SK-MEL-5 (cell line): ENCODE measurements around the gene ECEL1. TPM values are rescaled to one million over a fixed set of nuclear protein-coding genes. Genes with fewer than 3 reads are reported as not detected.
"Not testable (repeated sequence)": the region's sequence is repeated elsewhere in the genome, so short reads cannot be mapped to it uniquely, and the experiment has no call there.

Source experiments
- DNase-seq: peaks from one replicate; pipeline ENCODE4 v3.0.0-alpha.2; 2016; ENCODE audit warnings: low read depth, low spot score
- in situ Hi-C: cut with HindIII; loops from 2 replicates; pipeline ENCODE4 v1.10.0; 2016; ENCODE audit warnings: low sequenced_read_pairs, high pct_unique_total_duplicates, low pct_unique_long_range_greater_than_20kb
- total RNA-seq: library from RNA; depleted of rRNA; stranded (reverse); fragments of >200 nt; shearing (Covaris generic); gene quantifications from 2 replicates; pipeline ENCODE4 v1.2.3, GENCODE V29; 2014

ECEL1 gene
- total RNA-seq, 1 experiment from 2014 or later = not detected

DNA sequence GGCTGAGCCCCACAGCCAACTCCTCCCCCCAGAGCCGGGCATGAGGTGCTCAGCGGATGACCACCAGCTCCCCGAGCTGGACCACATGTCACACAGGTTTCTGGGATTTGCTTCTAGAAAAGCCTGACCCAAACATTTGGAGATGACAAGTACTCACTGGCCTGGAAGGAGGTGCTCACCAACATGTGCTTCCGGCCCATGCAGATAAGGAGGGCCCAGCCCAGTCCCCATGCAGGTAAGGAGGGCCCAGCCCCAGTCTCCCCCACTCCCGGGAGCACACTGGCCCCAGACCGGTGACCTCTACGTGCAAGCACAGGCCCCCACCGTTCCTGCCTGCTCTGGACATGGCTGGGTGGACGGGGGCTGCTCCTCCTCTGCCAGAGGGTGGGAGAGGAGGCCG, 45.7 kb downstream of the ECEL1 start:
- in situ Hi-C loops, DNase-seq: not testable (repeated sequence)

DNA sequence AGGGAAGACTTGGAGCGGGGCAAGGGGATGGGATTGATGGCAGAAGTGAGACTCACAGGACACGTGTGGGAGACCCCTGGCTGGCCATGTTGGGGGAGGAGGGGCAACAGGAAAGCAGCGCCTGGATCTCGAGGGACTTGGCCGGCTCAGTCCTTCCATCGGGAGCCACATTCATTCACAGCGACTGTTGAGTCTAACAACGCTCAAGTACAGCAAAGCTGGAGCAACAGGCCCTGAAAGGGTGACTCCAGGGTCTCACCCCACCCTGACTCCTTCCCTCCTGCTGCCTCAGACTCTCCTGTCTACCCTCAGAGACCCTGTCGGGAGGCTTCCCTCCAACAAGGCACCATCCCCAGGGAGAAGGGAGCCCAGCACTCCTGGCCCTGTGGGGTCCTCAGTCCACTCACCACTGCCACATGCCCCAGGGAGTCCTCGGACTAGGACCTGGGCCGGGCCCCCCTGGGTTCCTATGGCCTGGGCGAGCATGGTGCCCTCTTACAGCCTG, 46.4 kb downstream of the ECEL1 start:
- in situ Hi-C loops = no loop called here

DNA sequence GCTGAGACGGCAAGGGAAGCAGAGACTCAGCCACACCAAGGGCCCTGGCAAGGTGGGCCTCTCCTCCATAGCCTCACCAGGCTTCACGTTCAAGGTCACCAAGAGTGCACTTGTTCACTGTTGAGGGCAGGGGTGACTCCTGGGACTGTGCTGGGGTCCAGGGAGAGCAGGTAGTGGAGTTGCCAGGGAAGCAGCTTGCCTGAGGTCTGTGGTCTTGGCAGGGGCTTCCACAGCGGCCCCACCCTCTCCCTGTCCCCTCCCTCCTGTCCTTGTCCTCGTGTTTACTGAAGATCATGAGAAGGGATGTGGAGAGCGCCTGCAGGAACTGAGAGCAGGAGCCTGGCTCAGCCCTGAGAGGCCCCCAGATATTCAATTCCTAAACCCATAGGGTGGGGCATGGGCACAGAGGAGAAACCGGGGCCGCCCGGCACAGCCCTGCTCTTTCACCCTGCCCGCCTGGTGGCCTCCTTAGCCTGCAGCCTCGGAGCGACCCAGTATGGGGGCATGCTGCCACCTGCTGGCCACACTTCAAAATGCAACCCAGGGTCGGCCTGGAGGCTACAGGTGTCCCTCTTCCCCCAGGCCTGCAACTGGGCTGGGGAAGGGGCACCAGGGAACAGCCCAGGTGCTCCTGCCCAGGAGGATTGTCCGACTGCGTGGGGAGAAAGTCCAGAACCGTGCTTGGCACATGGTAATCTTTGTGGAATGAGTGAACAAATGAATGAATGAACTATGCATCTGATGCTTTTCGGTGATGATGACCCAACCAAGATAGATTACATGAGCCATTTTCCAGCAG, 47.2 kb downstream of the ECEL1 start:
- DNase-seq = peak; percentile 74
- in situ Hi-C loops = not testable (repeated sequence)

More for the DNA sequence above, 46.4 kb downstream of the ECEL1 start:
- no peak for DNase-seq

DNA sequence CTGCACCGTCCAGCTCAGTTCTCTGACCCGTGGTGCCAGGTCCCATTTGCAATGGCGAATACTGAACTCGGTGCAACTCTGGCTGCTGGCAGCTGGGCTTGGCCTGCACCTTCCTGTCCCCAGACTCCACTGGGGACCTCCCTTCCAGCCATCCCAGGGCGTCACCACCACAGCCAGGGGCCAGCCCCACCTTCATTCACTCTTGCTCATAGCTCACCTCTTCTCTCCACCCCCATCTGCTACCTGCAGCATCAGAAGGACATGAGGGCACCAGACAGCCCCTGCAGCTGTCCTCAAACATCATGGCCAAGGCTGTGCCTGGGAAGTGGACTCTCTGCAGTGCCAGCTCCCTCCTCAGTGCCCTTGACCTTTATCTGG, 47.9 kb downstream of the ECEL1 start:
- in situ Hi-C loops = no loop called here
- DNase-seq = no peak

DNA sequence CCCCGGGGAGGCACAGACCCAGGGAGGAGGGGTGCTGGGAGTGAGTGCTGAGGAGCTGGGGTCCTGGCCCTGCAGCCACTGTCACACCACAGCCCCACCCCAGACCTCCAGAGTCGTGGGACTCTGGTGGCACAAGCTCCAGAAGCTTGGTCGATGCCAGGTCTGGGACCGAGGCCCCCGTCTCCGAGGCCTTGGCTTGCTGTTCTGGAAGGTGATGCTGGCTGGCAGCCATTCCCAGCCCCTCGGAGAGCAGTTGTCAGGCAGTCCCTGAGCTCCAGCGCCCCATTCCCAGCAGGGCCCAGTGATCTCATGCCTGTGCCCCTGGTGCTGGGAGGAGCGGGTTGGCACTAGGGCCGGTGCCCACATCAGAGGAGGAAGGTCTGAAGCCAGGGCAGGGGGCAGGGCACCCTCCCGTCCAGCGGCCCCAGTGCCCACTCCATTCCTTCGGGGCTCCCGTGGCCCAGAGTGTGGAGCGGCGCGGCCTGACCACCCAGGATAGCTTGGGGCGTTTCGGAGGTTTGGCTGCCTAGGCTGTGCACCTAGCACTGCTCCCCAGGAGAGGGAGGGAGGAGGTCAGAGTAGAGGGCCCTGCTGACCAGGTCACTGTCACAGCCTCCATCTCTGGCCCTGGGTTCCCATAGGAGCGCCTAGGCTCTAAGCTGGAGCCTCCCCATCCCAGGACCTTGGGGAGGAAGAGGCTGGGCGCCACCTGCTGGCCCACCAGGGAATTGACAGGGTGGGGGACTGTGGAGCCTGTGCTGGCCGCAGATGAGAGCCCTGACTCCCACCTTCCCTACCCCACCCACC, 48.5 kb downstream of the ECEL1 start:
- in situ Hi-C loops = no loop called here
- peak; percentile 31 for DNase-seq

DNA sequence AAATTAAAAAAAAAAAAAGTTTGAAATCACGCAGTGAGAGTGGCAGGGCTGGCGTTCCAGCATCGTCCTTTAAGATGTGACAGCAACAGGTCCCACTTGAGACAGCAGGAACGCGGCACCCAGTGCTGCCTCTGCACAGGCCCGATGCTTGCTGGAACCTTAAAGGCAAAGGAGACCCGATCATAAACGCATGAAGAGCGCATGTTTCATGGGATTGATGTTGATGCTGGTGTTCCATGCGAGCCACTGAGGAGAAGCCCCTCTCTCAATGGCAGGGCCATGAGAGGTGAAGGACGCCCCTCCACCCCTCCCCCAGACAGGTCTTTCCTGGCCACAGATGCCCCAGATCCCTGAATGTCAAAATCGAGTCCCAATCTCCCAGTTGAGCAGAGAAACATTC, 49.5 kb downstream of the ECEL1 start:
- no peak for DNase-seq
- in situ Hi-C loops = no loop called here

DNA sequence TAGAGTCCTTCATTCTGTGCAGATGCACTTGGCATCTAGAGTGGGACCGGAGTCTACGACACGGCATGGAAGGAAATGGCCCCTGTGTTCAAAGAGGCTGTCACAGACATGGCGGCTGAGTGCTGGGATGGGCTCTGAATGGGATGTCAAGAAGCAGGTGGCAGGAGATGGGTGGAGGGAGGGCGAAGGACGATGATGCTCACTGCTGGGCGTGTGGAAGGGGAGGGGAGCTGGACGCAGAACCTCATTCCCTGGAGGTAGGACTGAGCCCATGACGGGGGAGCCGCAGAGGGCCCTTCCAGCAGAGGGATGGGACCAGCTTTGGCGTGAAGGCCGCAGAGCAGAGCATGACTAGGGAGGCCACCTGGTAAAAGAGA, 50.5 kb downstream of the ECEL1 start:
- DNase-seq = no peak
- in situ Hi-C loops = no loop called here

DNA sequence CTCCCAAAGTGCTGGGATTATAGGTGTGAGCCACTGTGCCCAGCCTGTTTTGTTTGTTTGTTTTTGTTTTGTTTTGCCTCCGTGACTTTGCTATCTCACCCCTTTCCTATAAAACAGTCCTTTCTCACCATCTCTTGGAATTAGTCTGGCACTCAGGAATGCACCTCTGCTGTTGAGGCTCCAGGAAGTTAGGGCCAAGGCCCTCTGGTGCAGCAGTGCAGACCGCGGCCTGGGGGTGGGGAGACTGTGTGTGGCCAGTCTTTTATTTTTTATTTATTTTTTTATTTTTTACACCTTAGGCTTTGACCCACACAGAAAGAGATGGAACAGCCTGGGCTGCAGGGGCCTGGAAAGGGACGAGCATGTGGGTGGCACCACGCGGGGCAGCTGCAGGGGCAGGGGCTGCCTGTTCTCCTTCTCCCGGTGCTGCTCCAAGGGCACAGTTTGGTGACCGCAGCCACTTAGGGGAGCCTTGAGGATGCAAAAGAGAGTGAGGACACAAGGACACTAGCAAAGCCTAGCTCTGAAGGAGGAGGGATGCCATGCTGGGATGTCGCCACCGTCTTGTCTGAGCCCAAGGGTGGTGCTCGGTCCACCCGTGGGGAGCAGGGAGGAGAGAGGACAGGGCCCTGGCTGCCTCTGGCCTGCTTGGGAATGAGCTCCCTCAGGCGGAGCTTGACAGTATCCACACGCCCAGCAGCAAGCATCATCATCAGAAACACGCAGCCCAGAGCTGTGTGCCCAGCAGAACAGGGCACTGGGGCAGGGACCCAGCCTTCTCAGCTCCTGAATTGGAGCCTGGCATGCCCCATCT, 51.0 kb downstream of the ECEL1 start:
- DNase-seq = no peak
- in situ Hi-C loops = no loop called here

DNA sequence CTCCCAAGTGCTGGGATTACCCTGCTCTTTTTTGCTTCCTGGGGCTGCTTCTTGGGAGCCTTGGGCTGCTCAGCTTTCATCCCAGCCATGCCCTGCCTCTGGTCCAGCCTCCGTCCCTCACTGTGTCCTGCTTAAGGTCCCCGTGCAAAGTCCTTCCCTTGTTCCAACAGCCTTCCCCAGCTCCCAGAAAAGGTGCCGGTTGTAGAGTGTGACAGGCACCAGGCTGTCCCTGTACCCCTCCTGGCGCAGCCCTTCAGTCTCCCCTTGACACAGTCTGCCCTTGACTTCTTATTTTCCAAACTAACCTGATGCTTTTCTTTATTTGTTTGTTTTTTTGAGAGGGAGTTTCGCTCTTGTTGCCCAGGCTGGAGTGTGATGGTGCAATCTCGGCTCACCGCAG, 51.8 kb downstream of the ECEL1 start:
- in situ Hi-C loops = no loop called here
- no peak for DNase-seq

DNA sequence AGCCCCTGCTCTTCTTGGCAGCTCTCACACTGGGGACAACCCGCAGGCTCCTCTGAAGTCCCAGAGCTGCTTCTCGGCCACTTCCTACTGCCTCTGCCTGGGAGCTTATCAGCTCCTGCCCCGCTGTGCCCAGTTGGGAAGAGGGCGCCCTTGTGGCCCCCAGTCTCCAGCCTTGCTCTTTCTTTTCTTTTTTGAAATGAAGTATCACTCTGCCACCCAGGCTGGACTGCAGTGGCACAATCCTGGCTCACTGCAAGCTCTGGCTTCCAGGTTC, 52.3 kb downstream of the ECEL1 start:
- in situ Hi-C loops = no loop called here
- DNase-seq = no peak

DNA sequence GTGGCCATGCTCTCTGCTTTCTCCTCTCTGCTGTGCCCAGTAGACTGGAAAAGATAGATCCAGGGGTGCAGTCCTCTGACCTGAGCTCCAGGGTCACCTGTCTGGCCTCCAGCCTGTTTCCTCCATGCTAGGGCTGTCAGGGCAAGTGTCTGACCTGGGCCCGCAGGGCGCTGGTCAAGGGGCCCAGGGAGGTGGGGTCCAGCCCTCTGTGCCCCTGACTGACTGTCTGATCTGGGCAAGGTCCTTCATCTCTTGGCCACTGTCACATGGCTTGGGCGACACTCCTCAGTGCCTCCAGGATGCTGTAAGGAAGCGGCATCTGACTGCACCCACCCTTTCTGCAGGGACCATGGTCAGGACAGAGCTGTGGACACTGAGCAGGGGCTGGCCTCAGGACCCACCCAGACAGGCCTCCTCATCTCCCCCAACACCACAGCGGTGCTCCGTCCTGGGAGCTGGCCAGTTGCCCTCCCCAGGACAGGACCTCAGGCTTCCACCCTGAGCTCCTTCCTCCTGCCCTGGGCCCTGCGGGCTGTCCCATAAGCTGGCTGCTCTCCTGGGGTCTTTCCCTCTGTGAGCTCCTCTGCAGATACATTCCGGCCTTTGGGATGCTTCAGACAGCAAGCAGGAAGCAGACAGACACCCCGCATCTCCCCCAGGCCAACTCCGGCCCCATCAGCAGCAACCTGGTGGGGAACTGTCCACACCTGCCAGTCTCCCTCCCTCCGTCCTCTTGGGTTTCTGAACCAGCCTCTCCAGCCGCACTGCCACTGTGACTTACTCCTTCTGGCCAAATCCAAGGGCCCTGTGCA, 52.9 kb downstream of the ECEL1 start:
- no peak for DNase-seq
- in situ Hi-C loops = no loop called here

DNA sequence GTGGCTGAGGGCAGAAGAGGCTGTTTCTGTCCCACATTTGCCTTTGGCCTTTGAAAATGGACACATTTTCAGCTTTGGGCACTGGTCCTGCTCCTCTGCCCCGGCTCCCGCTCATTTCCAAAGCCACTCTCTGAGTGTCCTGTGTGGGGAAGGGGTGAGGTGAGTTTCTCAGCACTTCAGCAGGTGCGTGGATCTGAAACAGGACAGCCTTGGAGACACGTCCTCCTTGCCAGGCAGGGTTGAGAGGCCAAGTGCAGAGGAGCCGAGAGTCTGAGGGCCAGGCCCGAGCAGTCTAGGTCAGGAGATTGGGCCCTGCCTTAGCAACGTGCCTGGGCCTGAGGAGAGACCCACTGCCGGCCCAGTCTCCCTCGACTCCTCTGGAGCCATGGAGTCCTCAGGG, 53.5 kb downstream of the ECEL1 start:
- no peak for DNase-seq
- in situ Hi-C loops = no loop called here

DNA sequence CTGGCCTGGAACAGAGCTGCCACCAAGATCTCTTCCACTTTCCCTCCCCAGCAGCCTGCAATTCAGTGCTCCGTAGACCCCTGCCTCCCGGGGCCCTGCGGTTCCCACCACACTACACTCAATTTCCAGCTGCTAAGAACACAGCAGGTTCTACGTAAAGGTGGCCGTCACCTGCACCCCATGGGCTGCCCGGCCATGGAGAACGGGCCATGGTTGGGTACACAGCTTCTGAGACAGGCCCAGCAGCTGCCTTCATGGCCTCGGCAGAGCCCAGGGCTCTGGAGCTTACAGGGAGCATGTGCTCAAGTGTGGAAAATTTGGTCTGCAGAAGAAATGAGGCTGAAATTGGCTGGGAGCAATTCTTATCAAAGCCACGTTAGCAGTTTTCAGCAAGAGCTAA, 54.0 kb downstream of the ECEL1 start:
- DNase-seq, in situ Hi-C loops: not testable (repeated sequence)

DNA sequence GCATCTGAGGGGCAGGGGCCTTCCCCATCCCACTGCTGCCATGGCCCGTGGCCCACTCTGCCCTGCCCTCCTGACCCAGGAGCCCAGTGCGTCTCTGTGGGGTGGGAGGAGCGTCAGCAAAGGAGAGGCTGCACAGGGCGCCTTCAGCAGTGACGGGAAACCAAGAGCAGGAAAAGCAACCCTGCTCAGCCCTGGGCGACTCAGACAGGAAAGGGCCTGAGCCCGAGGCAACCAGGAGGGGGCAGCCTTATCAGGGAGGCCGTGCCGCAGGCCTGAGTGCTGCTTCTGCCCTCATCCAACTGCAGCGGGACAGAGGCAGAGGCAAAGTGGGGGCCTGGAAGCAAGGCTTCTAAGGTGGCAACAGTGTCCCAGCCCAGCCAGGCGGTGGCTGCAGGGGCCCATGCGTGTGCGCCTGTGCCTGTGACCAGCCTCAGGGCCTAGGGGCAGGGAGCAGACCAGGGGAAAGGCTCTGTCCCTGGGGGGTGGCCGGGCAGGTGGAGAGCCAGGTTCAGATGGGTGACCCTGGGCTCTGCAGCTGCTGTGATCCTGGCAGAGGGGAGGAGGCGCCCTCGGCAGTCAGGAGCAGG, 54.9 kb downstream of the ECEL1 start:
- DNase-seq = peak; percentile 11
- in situ Hi-C loops = no loop called here

DNA sequence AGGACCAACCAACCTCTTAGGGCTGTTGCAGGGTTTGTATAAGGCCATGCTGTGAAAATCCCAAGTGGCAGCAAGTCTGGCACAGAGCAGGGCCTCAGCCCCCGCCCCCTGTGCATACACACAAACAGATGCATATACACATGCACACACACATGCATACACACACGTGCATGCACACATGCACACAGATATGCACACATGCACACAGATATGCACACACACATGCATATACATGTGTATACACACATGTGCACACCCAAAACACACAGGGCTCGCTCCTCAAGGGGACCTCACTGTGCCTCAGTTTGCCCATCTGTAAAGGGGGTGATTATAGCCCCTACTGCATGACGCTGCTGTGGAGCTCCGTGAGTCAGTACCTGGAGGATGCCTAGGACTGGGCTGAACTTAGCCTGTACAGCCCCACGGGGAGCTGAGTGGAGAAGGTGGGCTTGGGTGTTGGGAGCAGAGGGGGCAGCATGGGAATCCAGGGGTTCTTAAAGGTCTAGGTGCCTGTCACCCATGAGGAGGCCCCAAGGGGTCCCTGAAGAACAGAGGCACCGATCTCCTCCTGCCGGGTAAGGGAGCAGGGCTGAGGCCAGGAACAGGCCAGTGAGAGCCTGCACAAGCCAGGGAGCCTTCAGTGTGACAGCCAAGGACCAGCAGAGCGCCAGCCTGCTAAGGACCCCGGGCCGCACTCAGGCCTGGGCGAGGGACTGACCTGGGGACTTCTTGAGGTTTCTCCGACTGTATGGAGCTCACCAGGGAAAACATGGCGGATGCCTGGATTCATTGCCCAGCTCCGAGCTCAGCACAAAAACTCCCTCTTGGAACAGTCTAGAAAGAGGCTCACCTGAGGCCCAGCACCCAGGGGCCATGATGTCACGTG, 55.7 kb downstream of the ECEL1 start:
- DNase-seq = no peak
- in situ Hi-C loops = no loop called here
